ENCODE measurements around the gene PROSER2. TPM values are rescaled to one million over a fixed set of nuclear protein-coding genes. Genes with fewer than 3 reads are reported as not detected.

The PROSER2 gene
- 2.2 TPM for polyA plus RNA-seq (2013, experiment 1 of 2; ENCODE audit: insufficient read length)
- polyA plus RNA-seq (2013, experiment 2 of 2; ENCODE audit: insufficient read length): 2.2 TPM

- peak; percentile 59 for DNase-seq
These were observed at the start of gene PROSER2 for GRCh38 chr10:11823122-11823988. Gene PROSER2 (plus strand): TSS chr10:11823356. CDS start chr10:11852078, 28,722 bp downstream.

DNA sequence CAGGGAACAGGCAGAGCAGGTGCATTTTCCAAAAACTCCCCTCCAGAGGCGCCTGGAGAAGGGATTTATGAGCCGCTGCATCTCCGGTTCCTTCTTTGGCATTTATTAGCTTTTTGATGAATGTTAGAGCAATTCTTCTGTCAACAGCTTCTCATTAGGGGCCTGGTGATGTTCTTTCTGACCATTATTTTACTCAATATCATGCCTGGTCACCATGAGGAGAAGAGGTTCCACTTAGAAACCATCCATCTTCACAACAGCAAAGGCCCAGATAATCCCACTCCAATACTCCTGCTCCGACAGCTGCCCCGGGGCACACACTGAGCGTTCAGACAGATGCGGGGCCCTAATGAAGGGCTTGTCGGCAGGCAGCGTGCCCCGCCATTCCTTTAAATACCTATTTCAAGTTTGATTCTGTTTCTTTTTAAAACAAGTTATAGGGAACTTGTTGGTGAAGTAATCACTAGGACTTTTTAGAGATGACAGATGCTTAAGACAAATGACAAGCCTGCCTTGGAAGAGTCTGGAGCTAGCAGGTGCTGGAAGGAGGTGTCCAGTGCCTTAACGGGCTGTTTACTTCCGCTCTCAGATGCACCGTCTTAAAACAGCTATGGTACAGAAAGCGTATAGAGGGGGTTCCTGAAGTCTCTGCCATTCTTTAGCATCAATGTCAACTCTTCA, 49.3 kb upstream of the PROSER2 start:
- no peak for DNase-seq

GRCh38 chr10:11775412-11775811, 47.7 kb upstream of the PROSER2 start:
- DNase-seq: no peak

DNA sequence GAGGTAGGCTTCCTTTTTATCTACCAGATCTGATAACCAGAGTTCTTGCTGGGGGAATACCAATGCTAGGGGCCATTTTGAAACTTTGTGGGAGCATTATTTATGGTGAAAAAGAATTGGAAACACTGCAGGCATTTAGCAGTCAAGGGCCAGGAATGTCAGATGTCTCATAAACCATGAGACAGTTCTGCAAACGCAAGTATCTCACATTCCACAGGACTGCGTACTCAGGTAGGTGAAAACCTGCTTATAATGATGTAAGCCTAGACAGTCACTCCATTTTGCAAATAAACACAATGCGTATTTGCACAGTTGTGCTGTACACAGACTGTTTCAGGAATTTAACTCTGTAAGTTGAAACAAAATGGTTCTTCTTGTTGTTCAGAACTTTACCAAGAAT, 47.1 kb upstream of the PROSER2 start:
- no peak for DNase-seq

- DNase-seq: no peak
These were observed 42.0 kb upstream of the PROSER2 start for GRCh38 chr10:11781114-11781513.

DNA sequence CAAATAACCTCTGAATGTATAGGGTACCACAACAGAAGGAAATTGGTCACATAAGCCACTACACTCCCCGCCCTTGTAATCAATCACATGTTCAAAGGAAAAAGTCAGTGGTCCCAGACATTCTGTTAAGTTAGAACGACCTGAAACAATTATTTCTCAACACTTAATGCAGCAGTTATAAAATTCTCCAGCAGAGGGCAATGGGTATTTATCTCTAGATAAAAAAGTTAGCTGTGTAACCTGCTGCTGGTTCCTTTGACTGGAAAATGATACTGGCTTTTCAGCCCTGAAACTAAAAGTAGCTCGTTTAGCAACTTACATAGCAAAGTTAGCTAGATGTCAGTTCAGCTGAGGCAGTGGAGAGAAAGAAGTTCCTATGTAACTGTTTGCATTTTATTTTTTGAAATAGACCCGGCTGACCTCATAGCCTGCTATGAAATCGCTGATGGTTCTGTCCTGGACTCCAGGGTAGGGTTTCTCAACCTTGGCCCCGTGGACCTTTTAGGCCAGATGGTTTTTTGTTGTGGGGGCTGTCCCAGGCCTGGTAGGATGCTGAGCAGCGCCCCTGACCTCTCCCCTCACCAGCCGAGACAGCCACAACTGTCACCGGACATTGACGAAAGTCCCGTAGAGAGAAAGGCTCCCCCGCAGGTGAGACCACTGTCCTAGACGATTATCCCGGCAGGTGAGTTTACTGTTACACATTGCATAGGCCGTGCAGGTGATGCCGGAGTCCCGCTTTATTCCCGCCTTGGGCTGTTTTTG, 40.2 kb upstream of the PROSER2 start:
- peak; percentile 51 for DNase-seq

DNA sequence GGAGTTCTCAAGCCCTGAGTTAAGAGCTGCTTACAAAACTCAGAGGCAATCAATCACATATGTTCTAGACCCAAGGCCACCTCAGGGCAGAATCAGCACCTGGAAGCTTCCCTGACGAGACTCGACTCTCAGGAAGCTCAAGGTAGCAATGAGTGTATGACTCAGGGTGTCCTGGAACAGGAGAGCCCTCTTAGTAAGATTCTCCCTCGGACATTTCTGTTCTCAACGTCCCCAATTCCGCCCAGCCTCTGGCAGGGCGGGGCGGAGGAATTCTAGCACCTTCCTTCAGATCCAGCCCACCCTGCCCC, 39.6 kb upstream of the PROSER2 start:
- no peak for DNase-seq

DNA sequence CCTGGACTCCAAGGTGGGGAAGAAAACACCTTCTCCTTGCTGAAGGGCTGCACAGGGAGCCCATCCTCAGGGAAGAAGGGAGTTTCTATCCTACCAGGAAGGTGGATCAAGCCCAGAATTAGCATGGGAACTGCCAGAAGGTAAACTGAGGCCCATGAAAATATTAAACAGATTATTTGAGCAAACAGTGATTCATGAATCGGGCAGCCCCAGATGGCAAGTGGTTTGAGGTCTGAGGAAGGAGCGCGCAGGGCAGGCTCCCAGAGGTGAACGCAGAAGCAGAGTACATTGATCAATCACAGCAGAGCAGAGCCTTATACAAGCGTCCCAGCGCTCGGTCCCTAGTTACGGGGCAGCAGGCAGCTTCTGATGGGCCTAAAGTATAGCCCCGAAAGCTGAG, 35.8 kb upstream of the PROSER2 start:
- no peak for DNase-seq

DNA sequence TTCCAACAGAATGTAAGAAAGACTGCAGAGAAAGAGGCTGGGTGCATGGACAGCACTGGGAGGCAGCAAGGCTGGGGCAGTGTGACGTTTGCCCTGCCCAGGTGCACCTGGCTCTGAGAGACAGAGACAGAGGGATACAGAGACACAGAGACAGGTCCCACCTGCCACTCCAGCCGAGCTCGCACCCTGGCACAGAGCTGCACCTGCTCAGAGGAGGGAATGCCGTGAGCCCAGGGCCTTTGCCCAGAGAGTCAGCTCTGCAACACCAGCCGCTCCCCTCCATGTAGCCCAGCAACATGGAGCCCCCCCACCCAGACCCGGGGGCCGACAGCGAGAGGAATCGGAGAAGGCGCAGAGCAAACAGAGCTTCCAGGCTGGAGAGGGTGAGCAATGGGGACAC, 35.3 kb upstream of the PROSER2 start:
- no peak for DNase-seq

DNA sequence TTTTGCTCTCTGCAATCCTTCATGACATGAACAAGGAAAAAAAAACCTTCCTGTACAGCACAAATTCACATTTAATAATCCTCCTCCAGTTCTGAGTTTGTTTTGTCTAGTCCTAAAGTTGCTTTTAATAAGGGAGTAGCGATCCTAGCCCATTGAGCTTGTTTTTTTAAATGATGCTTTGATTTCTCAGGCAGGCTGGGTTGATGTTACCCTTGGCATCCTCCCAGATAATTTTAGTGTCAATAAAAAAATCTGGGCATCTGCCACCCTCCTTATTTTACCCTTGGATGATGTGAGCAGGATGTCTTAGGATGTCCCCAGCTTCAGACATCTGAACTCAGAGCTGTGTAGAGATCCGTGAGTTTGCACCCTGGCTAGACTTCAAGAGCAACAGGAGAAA, 33.9 kb upstream of the PROSER2 start:
- peak; percentile 30 for DNase-seq

GRCh38 chr10:11789956-11790355, 33.2 kb upstream of the PROSER2 start:
- no peak for DNase-seq

DNA sequence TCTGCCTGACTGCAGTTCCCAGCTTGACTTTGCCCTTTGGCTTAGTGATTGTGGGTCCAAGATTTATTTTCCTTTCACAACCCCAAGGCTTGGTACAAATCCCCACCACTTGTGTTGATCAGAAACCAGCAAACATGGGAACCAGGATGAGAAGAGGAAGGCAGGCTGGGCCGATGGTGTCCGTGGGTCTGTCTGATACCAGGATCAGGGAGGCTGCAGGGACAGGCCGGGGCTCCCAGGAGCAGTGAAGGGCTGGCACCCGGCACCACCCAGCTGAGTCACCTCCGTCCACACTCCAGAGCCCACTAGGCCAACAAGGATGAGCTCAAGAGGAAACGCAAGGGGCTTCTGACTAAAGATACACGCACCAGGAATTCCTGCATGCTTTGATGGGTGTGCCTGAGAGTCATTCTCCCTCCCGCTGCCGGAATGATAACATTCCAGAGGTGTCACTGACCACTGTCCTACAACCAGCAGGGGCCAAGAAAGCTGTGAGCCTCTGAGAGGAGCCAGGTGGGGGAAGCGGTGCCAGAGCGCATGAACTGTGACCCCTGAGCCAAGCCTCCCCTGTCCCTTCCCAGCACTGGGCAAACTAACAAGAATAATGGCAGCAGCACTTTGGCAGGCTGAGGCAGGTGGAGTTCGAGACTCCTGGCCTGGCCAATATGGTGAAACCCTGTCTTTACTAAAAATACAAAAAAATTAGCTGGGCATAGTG, 29.2 kb upstream of the PROSER2 start:
- DNase-seq: peak; percentile 64

DNA sequence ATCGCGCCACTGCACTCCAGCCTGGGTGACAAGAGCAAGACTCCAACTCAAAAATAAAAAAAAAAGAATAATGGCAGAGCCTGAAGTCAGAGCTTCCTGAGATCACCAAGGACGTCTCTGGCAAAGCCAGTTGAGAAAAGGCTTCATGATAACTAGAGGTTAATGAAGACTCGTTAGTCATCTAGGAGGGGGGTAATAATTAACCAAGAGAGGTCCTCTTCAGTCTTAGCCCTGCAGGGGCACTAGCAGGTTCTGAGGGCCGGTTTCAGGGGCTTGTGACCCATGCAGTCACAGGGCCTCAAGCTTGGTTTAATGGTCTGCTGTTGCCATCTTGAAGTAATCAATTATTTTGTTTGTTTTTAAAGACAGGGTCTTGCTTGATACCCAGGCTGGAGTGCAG, 28.6 kb upstream of the PROSER2 start:
- DNase-seq: no peak

DNA sequence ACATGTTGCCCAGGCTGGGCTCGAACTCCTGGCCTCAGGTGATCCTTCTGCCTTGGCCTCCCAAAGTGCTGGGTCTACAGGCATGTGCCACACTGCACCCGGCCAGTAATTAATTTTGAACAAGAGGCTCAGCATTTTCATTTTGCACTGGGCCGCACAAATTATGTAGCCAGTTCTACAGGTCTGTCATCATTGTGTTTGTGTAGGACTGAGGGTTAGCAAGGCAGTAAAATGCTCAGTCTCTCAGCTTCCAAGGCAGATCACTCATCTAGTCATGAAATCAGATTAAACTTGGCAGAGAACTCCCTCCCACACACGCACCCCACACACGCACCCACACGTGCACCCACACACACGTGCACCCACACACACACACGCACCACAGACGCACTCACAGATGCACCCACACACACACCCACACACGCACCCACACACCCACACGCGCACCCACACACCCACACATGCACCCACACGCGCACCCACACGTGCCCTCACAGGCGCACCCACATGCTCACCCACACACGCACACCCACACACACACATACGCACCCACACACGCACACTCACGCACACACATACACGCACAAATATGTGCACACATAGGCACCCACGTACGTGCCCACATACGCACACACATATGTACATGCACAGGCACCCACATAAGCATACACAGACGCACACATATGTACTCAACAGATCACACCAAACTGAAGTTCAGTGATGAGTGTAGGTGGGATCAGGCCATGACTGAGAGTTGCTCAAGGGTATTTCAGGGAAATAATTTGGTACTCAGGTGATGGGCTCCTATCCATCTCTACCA, 27.8 kb upstream of the PROSER2 start:
- no peak for DNase-seq

GRCh38 chr10:11796474-11796873, 26.7 kb upstream of the PROSER2 start:
- DNase-seq: no peak

DNA sequence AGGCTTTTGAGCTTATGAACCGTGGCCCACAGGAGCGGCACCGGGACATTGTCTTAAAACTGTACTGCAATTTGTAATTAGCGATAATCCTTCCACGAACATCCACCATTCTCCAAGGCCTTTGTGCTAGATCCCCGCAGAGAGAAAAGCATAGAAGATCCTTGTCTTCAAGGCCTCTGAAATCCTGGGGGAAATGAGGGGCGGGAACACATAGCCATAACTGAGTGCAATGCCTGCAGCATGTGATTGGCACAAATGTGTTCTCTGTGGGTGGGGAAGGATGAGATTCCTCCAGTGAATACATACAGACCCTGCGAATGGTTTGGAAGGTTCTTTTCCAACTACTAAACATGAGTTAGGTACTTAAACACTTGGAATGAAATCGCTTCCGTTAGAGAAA, 25.9 kb upstream of the PROSER2 start:
- no peak for DNase-seq

DNA sequence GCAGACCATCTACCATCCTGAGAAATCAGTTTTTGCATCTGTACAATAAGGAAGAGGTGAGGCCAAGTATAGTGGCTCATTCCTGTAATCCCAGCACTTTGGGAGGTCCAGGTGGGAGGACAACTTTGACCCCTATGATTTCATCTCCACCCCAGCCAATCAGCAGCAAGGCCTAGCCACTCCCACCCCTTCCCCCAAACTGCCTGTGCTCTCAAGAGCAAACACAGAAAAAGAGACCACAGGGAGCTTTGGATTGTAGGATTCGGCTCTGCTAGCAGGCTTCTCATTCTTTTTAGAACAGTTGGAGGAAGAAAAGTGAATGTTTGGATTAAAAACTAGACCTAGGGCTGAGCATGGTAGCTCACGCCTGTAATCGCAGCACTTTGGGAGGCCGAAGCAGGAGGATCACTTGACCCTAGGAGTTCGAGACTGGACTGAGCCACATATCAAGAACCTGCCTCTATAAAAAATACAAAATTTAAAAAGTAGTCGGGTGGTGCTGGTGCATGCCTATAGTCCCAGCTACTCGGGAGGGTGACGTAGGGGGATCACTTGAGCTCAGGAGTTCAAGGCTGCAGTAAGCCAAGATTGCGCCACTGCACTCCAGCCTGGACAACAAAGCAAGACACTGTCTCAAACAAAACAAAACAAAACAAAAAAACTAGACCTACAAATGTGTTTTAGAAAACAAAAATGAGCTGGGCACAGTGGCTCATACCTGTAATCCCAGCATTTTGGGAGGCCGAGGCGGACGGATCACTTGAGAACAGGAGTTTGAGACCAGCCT, 25.1 kb upstream of the PROSER2 start:
- no peak for DNase-seq

DNA sequence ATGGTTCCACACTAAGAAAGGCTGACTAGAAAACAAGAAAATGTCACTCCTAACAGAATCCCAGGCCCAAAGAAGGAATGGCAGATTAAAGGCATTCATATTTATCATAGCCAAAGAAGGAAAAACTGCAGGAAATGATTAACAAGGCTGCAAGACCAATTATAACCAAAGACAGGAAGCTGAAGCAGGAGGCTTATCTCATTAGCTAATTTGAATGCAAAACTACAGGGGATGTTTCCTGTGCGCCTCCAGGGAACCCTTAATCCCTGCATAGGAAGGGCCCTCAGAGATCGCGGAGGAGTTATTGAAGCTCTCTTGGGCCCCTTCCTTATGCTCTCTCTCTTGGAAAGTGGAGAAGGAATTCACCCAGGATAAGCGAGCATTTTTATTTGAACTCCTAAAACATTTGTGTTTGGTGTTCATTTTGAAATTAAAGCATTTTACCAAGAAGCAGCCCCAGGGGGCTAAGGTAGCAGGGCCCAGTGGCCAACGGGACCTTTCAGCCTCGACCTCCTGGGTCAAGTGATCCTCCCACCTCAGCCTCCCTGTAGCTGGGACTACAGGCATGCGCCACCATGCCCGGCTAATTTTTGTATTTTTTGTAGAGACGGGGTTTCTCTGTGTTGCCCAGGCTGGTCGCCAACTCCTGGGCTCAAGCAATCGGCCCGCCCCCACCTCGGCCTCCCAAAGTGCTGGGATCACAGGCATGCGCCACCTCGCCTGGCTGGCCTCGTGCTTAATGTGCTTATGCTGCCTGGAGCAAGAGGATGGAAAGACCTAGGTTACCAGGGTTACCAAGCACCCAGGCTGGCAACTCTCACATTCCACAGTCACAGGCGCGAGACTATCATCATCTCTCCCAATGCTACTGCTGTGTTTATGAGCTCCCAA, 24.1 kb upstream of the PROSER2 start:
- no peak for DNase-seq

GRCh38 chr10:11799736-11800080, 23.4 kb upstream of the PROSER2 start:
- DNase-seq: no peak

- DNase-seq: no peak
These were observed 18.8 kb upstream of the PROSER2 start for GRCh38 chr10:11804336-11804735.
